ENCODE measurements around the gene ZNF575. TPM values are rescaled to one million over a fixed set of nuclear protein-coding genes. Genes with fewer than 3 reads are reported as not detected.
"Not testable (repeated sequence)": the region's sequence is repeated elsewhere in the genome, so short reads cannot be mapped to it uniquely, and the experiment has no call there.

ZNF575 gene
- polyA plus RNA-seq, 1 donor from 2014 or later = not detected

DNA sequence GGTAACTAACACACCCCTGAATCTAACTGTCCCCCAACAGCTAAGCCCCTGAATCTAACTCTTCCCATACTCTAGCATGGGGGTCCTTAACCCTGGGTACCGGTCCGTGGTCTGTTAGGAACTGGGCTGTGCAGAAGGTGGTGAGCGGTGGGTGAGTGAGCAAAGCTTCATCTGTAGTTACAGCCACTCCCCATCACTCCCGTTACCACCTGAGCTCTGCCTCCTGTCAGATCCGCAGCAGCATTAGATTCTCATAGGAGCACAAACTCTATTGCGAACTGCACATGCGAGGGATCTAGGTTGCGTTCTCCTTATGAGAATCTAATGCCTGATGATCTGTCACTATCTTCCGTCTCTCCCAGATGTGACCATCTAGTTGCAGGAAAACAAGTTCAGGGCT, 22.3 kb upstream of the ZNF575 start:
- Histone ChIP-seq H3F3A (ENCODE audit: insufficient read depth, low read length, poor library complexity, severe bottlenecking) (no peaks in the 10 kb centered on the region), H3K9me3 (ENCODE audit: low read length) (no peaks in the 10 kb centered on the region), H3K36me3 (ENCODE audit: insufficient read depth, low read length) (no peaks in the 10 kb centered on the region), H3K9me2 (ENCODE audit: insufficient read depth, low read length) (no peaks in the 10 kb centered on the region), H4K20me1 (ENCODE audit: insufficient read depth) (no peaks in the 10 kb centered on the region), H3K27ac (ENCODE audit: low read length) (no peak overlapping the region), H3K4me2 (ENCODE audit: low read length) (no peak overlapping the region), H3K79me2 (replicated peaks; ENCODE audit: insufficient read depth, low read length) (no peaks in the 10 kb centered on the region), H3K9ac (ENCODE audit: low read length) (no peak overlapping the region), H3K27me3 (ENCODE audit: insufficient read depth, low read depth, low read length) (no peaks in the 10 kb centered on the region), H2AFZ (ENCODE audit: low read depth, low read length) (no peak overlapping the region), H3K4me3 (ENCODE audit: low read length) (no peak overlapping the region)
- TF ChIP-seq EP300 (conservative IDR thresholded peaks at IDR 0.05; ENCODE audit: poor library complexity, severe bottlenecking) (no peak), EZH2 (IDR thresholded peaks at IDR 0.05; ENCODE audit: borderline replicate concordance, insufficient read depth, low read length, poor library complexity, severe bottlenecking) (no peak), RAD21 (conservative IDR thresholded peaks at IDR 0.05) (no peak), SMC3 (conservative IDR thresholded peaks at IDR 0.05; ENCODE audit: poor library complexity) (no peak), POLR2AphosphoS5 (IDR thresholded peaks at IDR 0.05) (no peak), TAF1 (IDR thresholded peaks at IDR 0.05; ENCODE audit: low read depth) (no peak), MXI1 (conservative IDR thresholded peaks at IDR 0.05; ENCODE audit: poor library complexity, severe bottlenecking) (no peak)
- TF ChIP-seq, protein P1, sequence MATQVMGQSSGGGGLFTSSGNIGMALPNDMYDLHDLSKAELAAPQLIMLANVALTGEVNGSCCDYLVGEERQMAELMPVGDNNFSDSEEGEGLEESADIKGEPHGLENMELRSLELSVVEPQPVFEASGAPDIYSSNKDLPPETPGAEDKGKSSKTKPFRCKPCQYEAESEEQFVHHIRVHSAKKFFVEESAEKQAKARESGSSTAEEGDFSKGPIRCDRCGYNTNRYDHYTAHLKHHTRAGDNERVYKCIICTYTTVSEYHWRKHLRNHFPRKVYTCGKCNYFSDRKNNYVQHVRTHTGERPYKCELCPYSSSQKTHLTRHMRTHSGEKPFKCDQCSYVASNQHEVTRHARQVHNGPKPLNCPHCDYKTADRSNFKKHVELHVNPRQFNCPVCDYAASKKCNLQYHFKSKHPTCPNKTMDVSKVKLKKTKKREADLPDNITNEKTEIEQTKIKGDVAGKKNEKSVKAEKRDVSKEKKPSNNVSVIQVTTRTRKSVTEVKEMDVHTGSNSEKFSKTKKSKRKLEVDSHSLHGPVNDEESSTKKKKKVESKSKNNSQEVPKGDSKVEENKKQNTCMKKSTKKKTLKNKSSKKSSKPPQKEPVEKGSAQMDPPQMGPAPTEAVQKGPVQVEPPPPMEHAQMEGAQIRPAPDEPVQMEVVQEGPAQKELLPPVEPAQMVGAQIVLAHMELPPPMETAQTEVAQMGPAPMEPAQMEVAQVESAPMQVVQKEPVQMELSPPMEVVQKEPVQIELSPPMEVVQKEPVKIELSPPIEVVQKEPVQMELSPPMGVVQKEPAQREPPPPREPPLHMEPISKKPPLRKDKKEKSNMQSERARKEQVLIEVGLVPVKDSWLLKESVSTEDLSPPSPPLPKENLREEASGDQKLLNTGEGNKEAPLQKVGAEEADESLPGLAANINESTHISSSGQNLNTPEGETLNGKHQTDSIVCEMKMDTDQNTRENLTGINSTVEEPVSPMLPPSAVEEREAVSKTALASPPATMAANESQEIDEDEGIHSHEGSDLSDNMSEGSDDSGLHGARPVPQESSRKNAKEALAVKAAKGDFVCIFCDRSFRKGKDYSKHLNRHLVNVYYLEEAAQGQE (IDR thresholded peaks at IDR 0.05; ENCODE audit: borderline replicate concordance) = no peak
- TF ChIP-seq, protein P2, sequence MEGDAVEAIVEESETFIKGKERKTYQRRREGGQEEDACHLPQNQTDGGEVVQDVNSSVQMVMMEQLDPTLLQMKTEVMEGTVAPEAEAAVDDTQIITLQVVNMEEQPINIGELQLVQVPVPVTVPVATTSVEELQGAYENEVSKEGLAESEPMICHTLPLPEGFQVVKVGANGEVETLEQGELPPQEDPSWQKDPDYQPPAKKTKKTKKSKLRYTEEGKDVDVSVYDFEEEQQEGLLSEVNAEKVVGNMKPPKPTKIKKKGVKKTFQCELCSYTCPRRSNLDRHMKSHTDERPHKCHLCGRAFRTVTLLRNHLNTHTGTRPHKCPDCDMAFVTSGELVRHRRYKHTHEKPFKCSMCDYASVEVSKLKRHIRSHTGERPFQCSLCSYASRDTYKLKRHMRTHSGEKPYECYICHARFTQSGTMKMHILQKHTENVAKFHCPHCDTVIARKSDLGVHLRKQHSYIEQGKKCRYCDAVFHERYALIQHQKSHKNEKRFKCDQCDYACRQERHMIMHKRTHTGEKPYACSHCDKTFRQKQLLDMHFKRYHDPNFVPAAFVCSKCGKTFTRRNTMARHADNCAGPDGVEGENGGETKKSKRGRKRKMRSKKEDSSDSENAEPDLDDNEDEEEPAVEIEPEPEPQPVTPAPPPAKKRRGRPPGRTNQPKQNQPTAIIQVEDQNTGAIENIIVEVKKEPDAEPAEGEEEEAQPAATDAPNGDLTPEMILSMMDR (IDR thresholded peaks at IDR 0.05; ENCODE audit: poor library complexity, severe bottlenecking) = no peak

DNA sequence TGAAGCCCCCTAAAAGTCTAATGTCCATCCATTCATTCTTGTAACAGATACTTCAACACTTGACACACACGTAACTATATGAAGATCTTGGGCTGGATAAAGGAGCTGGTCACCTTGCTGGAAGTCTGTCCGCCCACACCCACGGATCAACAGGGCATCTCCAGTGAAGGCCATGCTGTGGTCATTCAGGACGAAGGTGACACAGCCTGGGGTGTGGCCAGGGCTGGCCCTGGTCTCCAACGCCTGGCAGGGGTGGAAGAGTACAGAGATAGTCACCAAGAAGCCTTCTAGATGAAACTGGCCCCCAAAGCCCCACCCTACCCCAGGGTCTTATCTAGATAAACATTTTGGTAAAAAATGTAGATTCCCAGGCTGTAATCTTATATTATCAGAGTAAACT, 21.7 kb upstream of the ZNF575 start:
- TF ChIP-seq EZH2 (IDR thresholded peaks at IDR 0.05; ENCODE audit: borderline replicate concordance, insufficient read depth, low read length, poor library complexity, severe bottlenecking) = no peak
- TF ChIP-seq TAF1 (IDR thresholded peaks at IDR 0.05; ENCODE audit: low read depth) = no peak
- TF ChIP-seq EP300 (conservative IDR thresholded peaks at IDR 0.05; ENCODE audit: poor library complexity, severe bottlenecking) = no peak
- TF ChIP-seq POLR2AphosphoS5 (IDR thresholded peaks at IDR 0.05) = no peak
- TF ChIP-seq SMC3 (conservative IDR thresholded peaks at IDR 0.05; ENCODE audit: poor library complexity) = no peak
- TF ChIP-seq, protein P1 (IDR thresholded peaks at IDR 0.05; ENCODE audit: borderline replicate concordance) = no peak
- TF ChIP-seq, protein P2 (IDR thresholded peaks at IDR 0.05; ENCODE audit: poor library complexity, severe bottlenecking) = no peak
- no peak for TF ChIP-seq RAD21 (conservative IDR thresholded peaks at IDR 0.05)
- no peak for TF ChIP-seq MXI1 (conservative IDR thresholded peaks at IDR 0.05; ENCODE audit: poor library complexity, severe bottlenecking)
- no peaks in the 10 kb centered on the region for H3K9me3 ChIP-seq (ENCODE audit: low read length)
- no peaks in the 10 kb centered on the region for H4K20me1 ChIP-seq (ENCODE audit: insufficient read depth)
- H3K9ac ChIP-seq (ENCODE audit: low read length) = no peak overlapping the region
- H3K9me2 ChIP-seq (ENCODE audit: insufficient read depth, low read length) = no peaks in the 10 kb centered on the region
- H3K4me2 ChIP-seq (ENCODE audit: low read length) = no peak overlapping the region
- no peaks in the 10 kb centered on the region for H3K79me2 ChIP-seq (replicated peaks; ENCODE audit: insufficient read depth, low read length)
- no peaks in the 10 kb centered on the region for H3K27me3 ChIP-seq (ENCODE audit: insufficient read depth, low read depth, low read length)
- H2AFZ ChIP-seq (ENCODE audit: low read depth, low read length) = no peak overlapping the region
- no peaks in the 10 kb centered on the region for H3K36me3 ChIP-seq (ENCODE audit: insufficient read depth, low read length)
- no peak overlapping the region for H3K27ac ChIP-seq (ENCODE audit: low read length)
- no peaks in the 10 kb centered on the region for H3F3A ChIP-seq (ENCODE audit: insufficient read depth, low read length, poor library complexity, severe bottlenecking)
- no peak overlapping the region for H3K4me3 ChIP-seq (ENCODE audit: low read length)

DNA sequence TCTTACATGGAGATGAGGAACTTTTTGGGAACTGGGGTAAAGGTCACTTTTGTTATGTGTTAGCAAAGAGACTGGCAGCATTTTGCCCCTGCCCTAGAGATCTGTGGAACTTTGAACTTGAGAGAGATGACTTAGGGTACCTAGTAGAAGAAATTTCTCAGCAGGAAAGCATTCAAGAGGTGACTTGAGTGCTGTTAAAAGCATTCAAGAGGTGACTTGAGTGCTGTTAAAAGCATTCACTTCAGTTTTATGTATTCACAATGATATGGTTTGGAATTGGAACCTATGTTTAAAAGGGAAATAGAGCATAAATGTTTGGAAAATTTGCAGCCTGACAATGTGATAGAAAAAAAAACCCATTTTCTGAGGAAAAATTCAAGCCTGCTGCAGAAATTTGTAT, 20.6 kb upstream of the ZNF575 start:
- H3K9ac ChIP-seq (ENCODE audit: low read length); H2AFZ ChIP-seq (ENCODE audit: low read depth, low read length); H3K9me3 ChIP-seq (ENCODE audit: low read length); H3K4me2 ChIP-seq (ENCODE audit: low read length); H3F3A ChIP-seq (ENCODE audit: insufficient read depth, low read length, poor library complexity, severe bottlenecking); H3K9me2 ChIP-seq (ENCODE audit: insufficient read depth, low read length); H3K27me3 ChIP-seq (ENCODE audit: insufficient read depth, low read depth, low read length); H4K20me1 ChIP-seq (ENCODE audit: insufficient read depth); H3K27ac ChIP-seq (ENCODE audit: low read length); H3K79me2 ChIP-seq (replicated peaks; ENCODE audit: insufficient read depth, low read length); H3K36me3 ChIP-seq (ENCODE audit: insufficient read depth, low read length); H3K4me3 ChIP-seq (ENCODE audit: low read length): not testable (repeated sequence)
